ENCODE results near the gene CCDC180. TPM values are rescaled to one million over a fixed set of nuclear protein-coding genes. Genes with fewer than 3 reads are reported as not detected.

The CCDC180 gene
- total RNA-seq (2014; rRNA removed; shearing (Covaris generic)) = 4.6 and 5.4 TPM in 2 replicates

DNA sequence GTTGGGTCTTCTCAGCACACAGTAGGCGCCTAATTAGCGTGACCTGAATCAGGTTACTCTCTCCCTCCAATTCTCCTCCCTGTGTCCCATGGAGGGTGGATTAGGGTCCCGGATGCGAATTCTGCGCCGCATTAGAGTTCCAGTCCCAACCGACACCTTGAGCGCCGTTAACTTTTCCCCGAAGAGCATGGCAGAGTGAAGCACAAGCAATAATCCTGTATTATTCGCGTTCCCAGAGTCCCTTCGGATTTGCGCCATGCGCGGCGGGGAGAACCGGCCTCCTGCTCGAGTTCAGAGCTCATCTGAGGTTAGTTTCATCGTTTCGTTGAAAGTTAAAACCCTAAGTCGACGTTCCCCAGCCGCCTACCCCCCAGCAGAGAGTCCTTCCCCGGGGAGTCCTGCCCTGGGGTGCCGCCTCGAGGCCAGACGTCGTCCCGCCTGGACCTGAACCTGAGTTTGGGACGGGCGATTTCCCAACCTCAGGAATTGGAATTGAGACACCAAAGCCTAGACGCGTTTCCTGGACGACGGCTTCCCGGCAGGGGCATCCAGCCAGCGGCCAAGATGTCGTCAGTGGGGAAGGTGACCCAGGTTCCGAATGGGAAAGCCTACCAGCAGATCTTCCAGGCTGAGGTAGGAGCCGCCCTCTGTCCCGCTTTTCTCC lies at the start of gene CCDC180:
CCDC180 (plus strand) TSS at position 160 of the 664 bp plus-strand sequence; CDS start at position 565, 405 bp downstream.

Small RNAs within 50 kb of the gene (small RNA-seq; reads per million reads assigned to genes)
- gene AL512590.2 = not detected
- gene CCDC180 = not detected

Other genes with a start within 250 kb of the CCDC180 start
- 3.6 and 4.7 TPM in 2 replicates for gene TDRD7, start 104.4 kb downstream of the CCDC180 start, total RNA-seq (2014; rRNA removed; shearing (Covaris generic))
- 0.04 TPM in 1 of 2 replicates, not detected in the other for gene TMOD1, start 194.0 kb downstream of the CCDC180 start, total RNA-seq (2014; rRNA removed; shearing (Covaris generic))

Measured in A375 (cell line).